ENCODE measurements around the gene ERMARD.

ERMARD gene

DNA sequence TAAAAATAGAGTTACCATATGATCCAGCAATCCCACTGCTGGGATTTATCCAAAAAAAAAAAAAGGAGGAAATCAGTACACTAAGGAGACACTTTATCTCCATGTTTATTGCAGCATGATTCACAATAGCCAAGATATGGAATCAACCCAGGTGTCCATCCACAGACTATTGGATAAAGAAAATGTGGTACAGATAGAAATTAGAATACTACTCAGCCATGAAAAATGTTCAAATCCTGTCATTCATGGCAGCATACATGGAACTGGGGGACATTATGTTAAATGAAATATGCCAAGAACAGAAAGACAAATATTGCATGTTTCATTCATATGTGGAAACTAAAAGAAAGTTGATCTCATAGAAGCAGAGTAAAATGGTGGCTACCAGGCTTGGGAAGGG is 75.3 kb downstream of the ERMARD start:
- no peak overlapping the region for H3K9ac ChIP-seq (ENCODE audit: low read length in 2 of 2)
- H3K27ac ChIP-seq (ENCODE audit: low read length), result no peak overlapping the region
- H3K4me1 ChIP-seq (ENCODE audit: control insufficient read depth, insufficient read depth, low read length), result no peaks in the 10 kb centered on the region
- H3K36me3 ChIP-seq (ENCODE audit: control insufficient read depth in 2 of 2, insufficient read depth in 2 of 2, low read length in 2 of 2), result no peaks in the 10 kb centered on the region
- H3K9me3 ChIP-seq (ENCODE audit: control insufficient read depth in 2 of 2, low read length in 2 of 2), result peaks cover 0 to 6% of the 10 kb centered on the region in 2 donors
- H3K27me3 ChIP-seq (ENCODE audit: control insufficient read depth in 1 of 2, insufficient read depth in 2 of 2, low read length in 2 of 2), result peaks cover 8 to 13% of the 10 kb centered on the region in 2 donors
- H3K4me3 ChIP-seq (ENCODE audit: low read length in 2 of 2), result no peak overlapping the region

DNA sequence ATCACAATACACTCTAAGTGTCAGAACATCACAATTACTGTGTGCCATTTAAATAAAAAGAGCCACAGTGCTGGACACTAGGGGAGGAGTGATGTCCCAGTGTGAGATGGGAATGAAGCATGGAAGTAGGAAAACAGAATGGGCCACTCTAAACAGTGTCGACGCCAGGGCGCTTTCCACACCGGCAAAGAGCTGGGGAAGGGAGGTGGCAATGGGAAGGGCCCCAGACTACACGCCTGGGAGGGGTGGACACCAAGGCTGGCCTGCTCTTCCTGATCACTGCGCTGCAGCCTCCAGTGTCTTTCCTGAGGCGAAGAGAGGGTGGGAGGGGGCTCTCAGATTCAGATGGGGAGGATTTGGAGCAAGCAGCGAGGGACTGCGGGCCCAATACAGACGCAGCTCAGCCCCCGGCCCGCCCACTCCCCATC is 75.9 kb downstream of the ERMARD start:
- Histone ChIP-seq H3K36me3 (ENCODE audit: control insufficient read depth in 2 of 2, insufficient read depth in 2 of 2, low read length in 2 of 2) (no peaks in the 10 kb centered on the region), H3K4me3 (ENCODE audit: low read length in 2 of 2) (no peak overlapping the region), H3K27ac (ENCODE audit: low read length) (no peak overlapping the region), H3K4me1 (ENCODE audit: control insufficient read depth, insufficient read depth, low read length) (no peaks in the 10 kb centered on the region), H3K9ac (ENCODE audit: low read length in 2 of 2) (no peak overlapping the region), H3K27me3 (ENCODE audit: control insufficient read depth in 1 of 2, insufficient read depth in 2 of 2, low read length in 2 of 2) (peaks cover 8 to 14% of the 10 kb centered on the region in 2 donors), H3K9me3 (ENCODE audit: control insufficient read depth in 2 of 2, low read length in 2 of 2) (peaks cover 0 to 6% of the 10 kb centered on the region in 2 donors)

DNA sequence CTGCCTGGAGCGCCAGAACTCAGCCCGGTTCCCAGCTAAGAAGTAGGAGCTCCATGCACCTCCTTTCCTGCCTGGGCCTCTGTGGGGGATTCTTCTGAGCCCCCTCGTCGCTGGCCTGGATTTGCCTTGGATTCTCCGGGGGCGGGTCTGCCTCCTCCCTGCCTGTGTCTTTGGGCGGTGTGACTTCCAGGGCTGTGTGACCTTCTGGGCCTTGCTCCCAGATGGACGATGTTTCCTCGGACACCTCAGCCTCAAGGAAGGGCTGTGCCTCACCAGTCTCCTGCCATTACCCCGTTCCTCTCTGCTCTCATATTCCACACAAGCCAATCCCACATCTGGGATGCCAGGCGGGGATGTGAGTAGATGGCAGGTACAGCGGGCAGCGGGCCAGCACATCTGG is 76.8 kb downstream of the ERMARD start:
- H3K36me3 ChIP-seq (ENCODE audit: control insufficient read depth in 2 of 2, insufficient read depth in 2 of 2, low read length in 2 of 2), result no peaks in the 10 kb centered on the region
- no peak overlapping the region for H3K4me3 ChIP-seq (ENCODE audit: low read length in 2 of 2)
- H3K9me3 ChIP-seq (ENCODE audit: control insufficient read depth in 2 of 2, low read length in 2 of 2), result peaks cover 0 to 6% of the 10 kb centered on the region in 2 donors
- H3K27ac ChIP-seq (ENCODE audit: low read length), result no peak overlapping the region
- peaks cover 8 to 16% of the 10 kb centered on the region in 2 donors for H3K27me3 ChIP-seq (ENCODE audit: control insufficient read depth in 1 of 2, insufficient read depth in 2 of 2, low read length in 2 of 2)
- no peak overlapping the region for H3K9ac ChIP-seq (ENCODE audit: low read length in 2 of 2)
- no peaks in the 10 kb centered on the region for H3K4me1 ChIP-seq (ENCODE audit: control insufficient read depth, insufficient read depth, low read length)

DNA sequence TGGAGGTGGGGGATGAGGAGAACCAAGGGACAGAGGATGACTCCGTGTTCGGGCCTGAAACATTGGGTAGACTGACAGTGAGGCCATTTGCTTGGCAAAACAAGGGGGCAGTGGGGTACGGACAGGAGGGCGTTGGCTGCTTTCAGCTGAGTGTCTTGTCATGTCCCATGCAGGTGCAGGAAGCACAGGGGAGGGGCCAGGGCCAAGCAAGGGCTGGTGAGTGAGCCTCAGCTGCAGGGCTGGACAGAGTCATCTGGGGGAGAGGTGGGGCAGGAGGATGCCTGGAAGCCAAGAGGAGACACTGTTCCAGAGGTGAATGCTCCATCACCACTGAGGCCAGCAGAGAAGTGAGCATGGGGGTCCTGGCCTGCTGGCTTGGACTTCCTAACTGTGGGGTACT is 78.4 kb downstream of the ERMARD start:
- H3K9ac ChIP-seq (ENCODE audit: low read length in 2 of 2), result no peak overlapping the region
- no peak overlapping the region for H3K4me3 ChIP-seq (ENCODE audit: low read length in 2 of 2)
- no peaks in the 10 kb centered on the region for H3K36me3 ChIP-seq (ENCODE audit: control insufficient read depth in 2 of 2, insufficient read depth in 2 of 2, low read length in 2 of 2)
- no peak overlapping the region for H3K27ac ChIP-seq (ENCODE audit: low read length)
- no peaks in the 10 kb centered on the region for H3K4me1 ChIP-seq (ENCODE audit: control insufficient read depth, insufficient read depth, low read length)
- H3K27me3 ChIP-seq (ENCODE audit: control insufficient read depth in 1 of 2, insufficient read depth in 2 of 2, low read length in 2 of 2), result peaks cover 8 to 17% of the 10 kb centered on the region in 2 donors
- H3K9me3 ChIP-seq (ENCODE audit: control insufficient read depth in 2 of 2, low read length in 2 of 2), result peaks cover 0 to 6% of the 10 kb centered on the region in 2 donors

DNA sequence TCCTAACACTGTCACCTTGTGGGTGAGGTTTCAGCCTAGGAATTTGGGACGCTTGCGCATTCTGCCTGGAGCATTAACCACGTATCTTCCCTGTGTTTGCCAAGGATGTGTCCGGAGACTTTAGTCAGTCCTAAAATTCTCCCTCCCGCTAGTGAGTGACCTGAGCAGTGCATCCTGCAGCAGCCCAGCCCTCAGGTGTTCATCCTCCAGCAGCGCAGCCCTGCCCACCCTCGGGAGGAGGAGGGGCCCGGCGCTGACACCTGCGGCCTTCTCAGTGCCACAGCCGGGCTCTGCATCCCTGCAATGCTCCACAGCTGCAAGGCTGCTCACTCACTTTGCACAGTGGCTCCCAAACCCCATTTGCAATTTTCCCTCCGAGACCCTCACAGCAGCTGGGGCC is 79.5 kb downstream of the ERMARD start:
- peaks cover 0 to 6% of the 10 kb centered on the region in 2 donors for H3K9me3 ChIP-seq (ENCODE audit: control insufficient read depth in 2 of 2, low read length in 2 of 2)
- H3K27me3 ChIP-seq (ENCODE audit: control insufficient read depth in 1 of 2, insufficient read depth in 2 of 2, low read length in 2 of 2), result peaks cover 8 to 14% of the 10 kb centered on the region in 2 donors
- H3K9ac ChIP-seq (ENCODE audit: low read length in 2 of 2), result no peak overlapping the region
- H3K4me3 ChIP-seq (ENCODE audit: low read length in 2 of 2), result no peak overlapping the region
- no peak overlapping the region for H3K27ac ChIP-seq (ENCODE audit: low read length)
- H3K4me1 ChIP-seq (ENCODE audit: control insufficient read depth, insufficient read depth, low read length), result no peaks in the 10 kb centered on the region
- H3K36me3 ChIP-seq (ENCODE audit: control insufficient read depth in 2 of 2, insufficient read depth in 2 of 2, low read length in 2 of 2), result no peaks in the 10 kb centered on the region
